Kidney capillary endothelial cell (primary cell): ENCODE measurements around the gene MAN2A2.
"Not testable (repeated sequence)": the region's sequence is repeated elsewhere in the genome, so short reads cannot be mapped to it uniquely, and the experiment has no call there.

ENCODE experiments used
- DNase-seq: peaks from one replicate; pipeline ENCODE4 v3.0.0-alpha.2; 2018; ENCODE audit warnings: low spot score

MAN2A2 gene

DNA sequence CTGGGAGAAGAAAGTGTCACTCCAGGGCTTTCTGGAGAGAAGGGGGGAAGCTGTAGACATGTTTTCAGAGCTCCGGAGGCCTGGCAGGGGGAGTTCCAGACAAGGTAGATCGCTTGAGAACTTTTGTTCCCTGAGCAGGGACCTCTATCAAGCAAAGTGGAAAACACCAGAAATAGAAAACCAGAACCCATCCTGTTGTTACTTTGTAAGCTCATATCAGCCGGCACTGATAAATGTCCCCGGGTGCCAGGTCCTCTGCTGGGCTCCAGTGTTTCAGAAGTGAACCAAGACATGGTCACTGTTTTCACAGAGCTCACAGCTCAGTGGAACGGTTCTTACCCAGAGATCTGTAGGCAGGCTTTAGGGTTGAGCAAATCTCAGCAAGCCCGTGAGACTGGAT lies 15.7 kb downstream of the MAN2A2 start:
- DNase-seq, result no peak

DNA sequence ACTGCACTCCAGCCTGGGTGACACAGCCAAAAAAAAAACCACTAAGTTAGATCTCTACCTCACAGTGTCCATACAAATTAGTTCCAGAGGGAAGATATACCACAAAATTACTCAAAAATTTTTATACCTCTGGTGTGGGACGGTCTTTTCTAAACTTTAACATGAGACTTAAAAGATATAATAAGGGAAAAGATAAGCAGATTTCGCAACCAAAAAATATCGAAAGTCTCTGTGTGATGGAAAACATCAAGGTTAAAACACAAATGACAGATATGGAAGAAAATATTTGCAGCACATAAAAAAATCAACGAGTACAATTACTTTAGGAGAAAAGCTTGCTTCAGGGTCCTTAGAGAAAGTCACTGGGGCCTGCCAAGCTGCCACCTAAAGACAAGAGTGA lies 18.8 kb downstream of the MAN2A2 start:
- DNase-seq, result no peak

DNA sequence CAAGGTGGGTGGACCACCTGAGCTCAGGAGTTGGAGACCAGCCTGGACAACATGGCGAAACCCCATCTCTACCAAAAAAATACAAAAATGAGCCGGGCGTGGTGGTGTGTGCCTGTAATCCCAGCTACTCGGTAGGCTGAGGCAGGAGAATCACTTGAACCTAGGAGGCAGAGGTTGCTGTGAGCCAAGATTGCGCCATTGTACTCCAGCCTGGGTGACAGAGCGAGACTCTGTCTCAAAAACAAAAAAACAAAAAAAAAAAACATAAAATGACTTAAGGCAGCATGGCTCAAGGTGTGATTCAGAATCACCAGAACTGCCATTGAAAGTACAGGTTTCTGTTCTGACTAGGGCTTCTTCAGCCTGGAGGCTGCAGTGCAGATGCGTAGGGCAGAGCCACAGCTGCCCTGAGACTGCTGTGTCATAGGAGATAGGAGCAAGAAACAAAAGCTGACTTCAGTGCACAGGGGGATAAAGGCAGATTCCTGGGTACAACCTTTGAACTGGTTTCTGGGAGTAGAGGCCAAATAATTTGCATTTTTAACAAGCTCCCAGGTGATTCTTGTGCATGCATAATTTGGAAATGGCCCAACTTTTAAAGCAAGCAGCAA lies 19.7 kb downstream of the MAN2A2 start:
- not testable (repeated sequence) for DNase-seq

DNA sequence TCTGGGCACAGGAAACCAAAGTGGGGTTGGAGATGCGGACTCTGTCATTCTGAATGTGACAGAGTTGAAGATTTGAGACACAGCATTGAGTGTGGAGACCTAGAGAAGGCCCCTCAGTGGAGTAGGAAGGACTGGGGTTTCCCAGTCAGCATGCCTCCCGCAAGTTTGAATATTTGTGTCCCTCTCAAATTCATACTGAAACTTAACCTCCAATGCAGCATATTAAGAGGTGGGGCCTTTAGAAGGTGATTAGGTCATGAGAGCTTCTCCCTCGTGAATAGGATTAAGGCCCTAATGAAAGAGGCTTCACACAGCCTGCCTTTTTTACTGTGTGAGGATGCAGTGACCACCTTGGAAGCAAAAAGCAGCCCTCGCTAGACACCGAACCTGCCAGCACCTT lies 21.3 kb downstream of the MAN2A2 start:
- DNase-seq, result no peak

DNA sequence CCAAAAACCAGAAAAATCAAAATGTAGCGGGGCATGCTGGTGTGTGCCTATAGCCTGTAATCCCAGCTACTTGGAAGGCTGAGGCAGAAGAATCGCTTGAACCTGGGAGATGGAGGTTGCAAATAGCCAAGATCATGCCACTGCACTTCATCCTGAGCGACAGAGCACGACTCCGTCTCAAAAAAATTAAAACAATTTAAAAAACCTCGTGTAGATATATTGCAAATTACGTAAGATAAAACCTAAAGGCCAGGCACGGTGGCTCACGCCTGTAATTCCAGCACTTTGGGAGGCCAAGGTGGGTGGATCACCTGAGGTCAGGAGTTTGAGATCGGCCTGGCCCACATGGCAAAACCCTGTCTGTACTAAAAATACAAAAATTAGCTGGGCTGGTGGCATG lies 23.7 kb downstream of the MAN2A2 start:
- DNase-seq, result not testable (repeated sequence)

DNA sequence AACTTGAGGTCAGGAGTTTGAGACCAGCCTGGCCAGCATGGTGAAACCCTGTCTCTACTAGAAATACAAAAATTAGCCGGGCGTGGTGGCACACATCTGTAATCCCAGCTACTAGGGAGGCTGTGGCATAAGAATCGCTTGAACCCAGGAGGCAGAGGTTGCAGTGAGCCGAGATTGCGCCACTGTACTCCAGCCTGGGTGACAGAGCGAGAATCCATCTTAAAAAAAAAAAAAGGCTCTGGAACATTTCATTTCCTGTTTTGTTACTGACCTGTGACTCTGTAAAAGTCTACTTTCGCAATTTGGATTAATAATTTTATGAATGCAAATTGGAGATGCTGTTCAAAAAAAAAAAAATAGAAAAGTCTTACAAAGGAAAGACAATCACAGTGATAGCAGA lies 25.0 kb downstream of the MAN2A2 start:
- not testable (repeated sequence) for DNase-seq

DNA sequence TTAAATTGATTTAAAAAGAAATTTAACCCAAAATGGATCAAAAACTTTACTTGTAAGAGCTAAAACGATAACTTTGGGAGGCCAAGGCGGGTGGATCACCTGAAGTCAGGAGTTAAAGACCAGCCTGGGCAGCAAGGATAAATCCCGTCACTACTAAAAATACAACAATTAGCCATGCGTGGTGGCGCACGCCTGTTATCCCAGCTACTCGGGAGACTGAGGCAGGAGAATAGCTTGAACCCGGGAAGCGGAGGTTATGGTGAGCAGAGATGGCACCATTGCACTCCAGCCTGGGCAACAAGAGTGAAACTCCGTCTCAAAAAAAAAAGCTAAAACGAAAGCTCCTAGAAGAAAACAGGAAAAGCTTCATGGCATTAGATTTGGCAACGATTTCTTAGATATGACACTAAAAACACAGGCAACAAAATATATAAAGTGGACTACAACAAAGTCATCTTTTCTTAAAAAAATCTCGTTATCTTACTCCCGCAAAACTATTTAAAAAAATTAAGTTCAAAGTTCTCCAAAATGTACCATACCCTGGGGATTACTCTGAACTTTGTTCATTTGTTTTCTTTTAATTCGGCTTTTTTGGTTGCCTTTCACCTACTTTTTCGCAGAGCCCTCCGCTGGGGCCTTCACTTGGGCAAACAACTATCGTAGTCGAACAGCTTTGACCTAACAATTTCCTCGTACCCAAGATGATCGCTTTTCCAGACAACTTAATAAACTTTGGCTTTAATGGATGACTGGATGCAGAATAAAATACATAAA lies 26.3 kb downstream of the MAN2A2 start:
- DNase-seq, result no peak

DNA sequence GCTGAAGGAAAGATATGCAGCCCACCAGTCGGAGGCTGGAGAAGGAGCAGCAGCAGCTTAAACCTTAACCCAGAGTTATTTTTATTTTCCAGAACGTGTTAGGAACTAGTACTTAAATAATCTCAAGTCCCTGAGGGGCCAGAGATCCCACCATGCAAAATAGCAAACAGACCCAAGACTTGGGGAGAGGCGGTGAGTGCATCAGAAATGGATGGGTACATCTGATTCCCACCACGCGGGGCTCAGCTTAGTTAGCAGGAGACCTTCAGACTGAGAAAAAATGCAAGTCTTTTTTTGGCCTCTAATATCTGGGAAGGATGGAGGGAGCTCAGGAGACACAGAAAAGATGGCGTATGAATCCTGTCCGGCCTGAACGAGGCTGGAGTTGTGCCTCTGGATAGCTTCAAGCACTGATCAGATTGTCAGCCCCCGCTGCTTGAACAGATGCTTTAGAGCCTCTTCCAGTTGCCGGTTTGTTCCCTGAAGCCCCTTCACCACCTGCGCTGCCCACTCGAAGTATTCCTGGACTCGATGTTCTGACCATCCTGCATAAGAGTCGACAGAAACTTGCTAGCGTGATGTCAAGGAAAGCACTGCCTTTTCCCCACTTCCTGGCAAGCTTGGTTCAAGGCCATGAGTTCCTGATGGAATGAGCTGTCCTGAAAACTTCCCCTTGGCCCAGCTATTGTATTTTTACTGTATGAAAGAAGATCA lies 27.9 kb downstream of the MAN2A2 start:
- DNase-seq, result no peak

DNA sequence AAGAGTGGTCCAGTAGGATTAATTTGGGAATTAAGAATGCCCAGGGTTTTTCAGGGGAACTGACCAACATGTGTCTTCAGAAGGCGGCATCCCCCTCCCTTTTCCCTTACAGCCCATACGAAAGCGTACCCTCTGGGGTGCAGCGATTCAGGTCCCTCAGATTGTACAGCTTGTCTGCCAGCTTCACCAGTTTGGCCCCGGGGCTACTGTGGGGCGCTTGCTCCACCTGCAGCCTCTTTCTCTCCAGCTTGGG lies 28.4 kb downstream of the MAN2A2 start:
- no peak for DNase-seq

DNA sequence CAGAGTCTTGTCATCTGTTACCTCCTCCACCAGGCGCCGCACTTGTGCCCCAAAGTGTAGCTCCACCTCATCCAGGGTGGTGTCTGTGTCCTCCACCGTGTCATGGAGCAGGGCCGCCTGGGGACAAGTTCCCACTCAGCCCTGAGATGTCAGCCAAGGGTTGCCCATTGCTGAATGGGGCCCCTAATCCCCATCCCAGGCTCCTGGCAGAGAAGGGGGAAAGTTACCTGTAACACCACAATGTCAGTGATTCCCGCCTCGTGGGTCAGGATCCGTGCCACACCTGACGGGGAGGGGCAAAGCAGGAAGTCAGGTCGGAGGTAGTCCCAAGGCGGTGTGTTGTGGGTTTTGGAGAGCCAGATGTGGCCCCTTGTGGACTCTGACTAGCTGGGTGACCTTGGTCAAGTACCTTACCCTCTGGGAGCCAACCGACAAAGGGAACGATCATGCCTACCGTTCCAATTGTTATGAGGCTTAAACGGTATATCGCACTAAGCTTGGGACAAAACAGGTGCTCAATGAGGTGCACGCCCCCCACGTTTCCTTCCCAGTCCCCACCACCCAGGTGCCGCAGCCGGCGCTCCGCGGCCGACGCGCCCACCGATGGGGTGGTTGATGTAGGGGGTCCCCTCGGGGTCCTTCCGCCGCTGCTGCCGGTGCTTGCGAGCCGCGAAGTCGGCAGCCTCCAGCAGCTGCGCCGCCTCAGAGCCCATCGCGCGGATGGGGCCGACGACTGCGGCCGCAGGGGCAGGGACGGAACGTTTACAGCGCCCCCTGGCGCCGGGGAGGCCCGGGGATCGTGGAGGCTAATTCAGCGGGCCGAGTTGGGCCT lies 28.9 kb downstream of the MAN2A2 start, which contains the start of gene HDDC3:
Gene HDDC3 (minus strand): TSS at position 722 of the 832 bp plus-strand sequence. CDS start 9 bp downstream, at position 713.
- DNase-seq, result peak; percentile 86

DNA sequence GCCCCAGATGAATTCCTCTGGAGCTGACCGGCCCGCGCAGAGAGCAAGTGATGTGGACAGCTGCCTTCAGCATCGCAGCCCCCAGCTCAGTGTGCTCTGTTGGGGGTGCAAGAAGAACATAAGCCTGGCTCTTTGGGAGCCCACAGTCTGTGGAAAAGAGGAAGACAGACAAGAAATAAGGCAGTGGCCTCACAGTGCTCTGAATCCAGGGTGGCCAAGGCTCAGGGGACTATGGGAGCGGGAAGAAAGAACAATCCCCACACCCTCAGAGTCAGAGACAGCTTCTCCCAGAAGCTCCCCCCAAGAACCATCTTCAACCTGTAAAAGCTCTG lies 29.5 kb downstream of the MAN2A2 start:
- no peak for DNase-seq

DNA sequence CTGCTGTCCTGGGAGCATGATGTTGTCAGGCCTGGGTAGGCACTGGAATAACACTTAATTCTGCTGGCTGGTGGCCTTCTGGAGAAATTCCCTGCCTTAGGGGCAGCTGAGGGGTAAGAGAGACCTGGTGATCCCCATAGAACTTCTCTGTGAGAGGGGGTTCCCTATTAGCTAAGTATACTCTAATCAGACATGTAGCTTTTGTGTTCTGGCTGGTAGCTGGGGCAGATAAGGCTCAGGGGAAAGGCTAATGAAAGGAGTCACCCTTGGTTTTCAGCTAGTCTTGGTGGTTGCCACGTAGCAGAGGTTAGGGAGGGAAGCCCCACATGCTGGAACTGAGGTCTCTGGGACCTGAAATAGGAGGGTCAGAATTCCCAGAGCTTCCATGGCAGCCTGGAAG lies 30.2 kb downstream of the MAN2A2 start:
- DNase-seq, result no peak

DNA sequence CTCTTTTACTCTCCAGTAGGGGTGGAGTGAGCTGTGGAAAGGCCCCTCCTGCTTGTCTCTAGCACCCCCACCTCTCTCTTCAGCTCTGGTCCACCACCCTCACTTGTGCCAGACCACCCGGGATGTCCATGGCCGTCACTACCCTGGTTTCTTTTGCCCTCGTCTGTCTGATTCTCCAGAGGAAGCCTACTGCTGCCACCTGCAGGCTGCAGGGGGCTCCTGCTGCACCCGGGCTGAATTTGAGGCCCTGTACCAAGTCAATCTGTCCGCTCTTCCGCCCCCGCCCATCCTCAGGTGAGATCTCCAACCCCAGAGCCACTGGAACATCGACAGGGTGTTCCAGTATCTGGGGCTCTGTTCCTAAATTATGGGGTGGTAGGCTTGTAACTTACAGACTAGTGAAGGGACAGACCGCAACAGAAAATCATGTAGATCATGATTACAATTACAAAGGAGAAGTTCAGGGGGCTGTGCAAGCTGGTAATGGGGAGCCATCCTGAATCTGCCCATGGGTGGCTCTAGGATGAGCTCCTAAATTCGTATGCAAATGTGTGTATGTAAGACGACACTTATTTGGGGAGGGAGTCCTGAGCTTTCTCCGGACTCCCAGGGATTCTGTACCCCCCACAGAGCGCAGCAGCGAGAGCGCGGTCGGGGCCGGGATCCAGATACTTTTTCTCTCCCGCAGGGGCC lies 31.3 kb downstream of the MAN2A2 start:
- peak; percentile 87 for DNase-seq

DNA sequence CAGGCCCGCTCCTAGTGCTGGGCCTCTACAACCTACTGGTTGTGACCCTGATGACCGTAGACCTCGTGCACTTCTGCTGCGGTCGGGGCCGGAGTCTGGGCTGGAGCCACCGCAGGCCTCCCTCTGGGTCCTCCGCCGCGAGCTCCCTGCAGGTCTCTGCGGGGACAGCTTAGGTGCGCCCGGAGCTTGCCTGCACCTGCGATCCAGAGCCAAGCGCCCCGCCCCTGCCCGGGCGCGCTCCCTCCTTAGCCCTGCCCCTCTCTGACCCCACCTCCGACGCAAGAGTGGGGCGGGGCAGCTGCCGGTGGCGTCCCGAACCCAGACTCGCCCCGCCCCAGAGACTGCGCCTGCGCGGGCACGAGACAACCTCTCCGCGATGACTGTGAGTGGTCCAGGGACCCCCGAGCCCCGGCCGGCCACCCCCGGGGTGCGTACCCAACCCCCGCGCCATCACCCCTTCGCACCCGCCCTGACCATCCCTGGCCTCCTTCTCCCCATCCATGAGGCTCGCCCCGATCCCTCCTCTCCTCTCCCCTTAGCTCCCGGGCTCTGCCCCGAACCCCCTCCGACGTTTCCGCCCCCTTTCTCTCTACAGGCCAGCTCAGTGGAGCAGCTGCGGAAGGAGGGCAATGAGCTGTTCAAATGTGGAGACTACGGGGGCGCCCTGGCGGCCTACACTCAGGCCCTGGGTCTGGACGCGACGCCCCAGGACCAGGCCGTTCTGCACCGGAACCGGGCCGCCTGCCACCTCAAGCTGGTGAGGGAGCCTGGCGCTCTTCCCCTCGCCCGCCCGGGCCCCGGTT lies 32.0 kb downstream of the MAN2A2 start, which contains the start of gene UNC45A:
Gene UNC45A (plus strand): TSS at position 337 of the 803 bp plus-strand sequence. CDS start 40 bp downstream, at position 377.
- DNase-seq, result peak; percentile 88

DNA sequence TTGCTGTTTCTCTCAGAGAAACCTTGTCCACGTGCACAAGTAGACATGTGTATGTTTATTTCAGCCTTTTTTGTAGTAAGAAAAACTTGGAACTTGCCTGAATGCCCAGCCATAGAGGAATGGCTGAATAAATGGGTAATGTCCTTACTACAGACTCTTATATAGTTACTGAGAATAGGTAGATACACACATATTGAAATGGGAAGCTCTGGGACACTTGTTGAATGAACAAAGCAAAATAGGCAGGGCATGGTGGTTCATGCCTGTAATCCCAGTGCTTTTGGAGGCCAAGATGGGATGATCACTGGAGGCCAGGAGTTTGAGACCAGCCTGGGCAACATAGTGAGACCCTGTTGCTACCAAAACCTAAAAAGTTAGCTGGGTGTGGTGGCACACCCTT lies 33.7 kb downstream of the MAN2A2 start:
- DNase-seq, result no peak

DNA sequence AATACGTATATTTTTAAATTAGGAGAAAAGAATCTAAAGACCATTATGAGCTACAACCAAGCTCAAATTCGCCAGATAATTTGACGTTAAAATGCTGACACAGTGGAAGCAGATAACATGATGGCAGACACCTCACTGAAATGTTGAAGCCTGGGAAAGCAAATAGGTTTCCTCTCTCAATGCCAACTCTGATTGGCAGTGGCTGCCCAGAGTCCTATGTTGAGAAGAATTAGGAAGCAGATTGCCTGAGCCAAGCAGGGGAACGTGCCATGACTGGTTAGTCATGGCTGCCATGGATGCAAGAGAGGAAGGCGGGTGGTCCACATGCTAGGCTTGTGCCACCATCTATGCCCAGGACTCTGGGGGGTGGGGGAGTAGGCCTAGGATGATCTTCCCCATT lies 35.2 kb downstream of the MAN2A2 start:
- DNase-seq, result no peak

DNA sequence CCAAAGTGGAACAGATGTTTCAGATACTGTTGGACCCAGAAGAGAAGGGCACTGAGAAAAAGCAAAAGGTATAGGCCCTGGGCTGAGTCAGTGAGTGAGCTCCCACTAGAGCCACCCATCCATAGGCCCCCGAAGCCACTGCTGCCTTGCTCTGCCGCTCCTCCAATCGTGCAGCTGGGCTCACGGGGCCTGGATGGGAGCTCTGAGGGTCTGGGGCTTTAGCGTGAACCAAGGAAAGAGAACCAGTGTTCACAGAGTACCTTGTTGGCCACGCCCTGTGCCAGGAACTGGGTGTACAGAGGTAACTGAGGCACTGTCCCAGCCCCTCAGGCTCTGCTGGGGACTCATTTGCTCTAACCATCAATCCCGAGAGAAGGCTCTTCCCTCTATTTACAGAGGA lies 36.7 kb downstream of the MAN2A2 start:
- DNase-seq, result no peak

DNA sequence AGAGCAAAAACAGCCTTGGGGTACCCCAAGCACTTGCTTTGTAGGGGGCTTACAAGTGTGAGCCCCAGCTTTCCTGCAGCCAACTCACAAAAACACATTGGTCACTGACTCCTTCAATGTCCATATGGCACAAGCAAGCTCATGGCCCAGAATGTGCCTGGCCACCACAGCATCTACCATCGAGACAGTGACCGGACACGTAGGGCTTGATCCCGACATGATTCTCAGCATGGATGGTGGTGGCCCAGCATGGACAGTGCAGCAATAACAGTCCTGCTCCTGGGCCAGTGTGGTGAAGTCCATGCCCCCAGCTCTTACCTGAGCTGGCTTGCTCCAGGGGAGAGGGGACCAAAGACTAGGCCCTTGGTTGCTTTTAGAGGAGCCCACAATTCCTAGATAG lies 37.9 kb downstream of the MAN2A2 start:
- no peak for DNase-seq

DNA sequence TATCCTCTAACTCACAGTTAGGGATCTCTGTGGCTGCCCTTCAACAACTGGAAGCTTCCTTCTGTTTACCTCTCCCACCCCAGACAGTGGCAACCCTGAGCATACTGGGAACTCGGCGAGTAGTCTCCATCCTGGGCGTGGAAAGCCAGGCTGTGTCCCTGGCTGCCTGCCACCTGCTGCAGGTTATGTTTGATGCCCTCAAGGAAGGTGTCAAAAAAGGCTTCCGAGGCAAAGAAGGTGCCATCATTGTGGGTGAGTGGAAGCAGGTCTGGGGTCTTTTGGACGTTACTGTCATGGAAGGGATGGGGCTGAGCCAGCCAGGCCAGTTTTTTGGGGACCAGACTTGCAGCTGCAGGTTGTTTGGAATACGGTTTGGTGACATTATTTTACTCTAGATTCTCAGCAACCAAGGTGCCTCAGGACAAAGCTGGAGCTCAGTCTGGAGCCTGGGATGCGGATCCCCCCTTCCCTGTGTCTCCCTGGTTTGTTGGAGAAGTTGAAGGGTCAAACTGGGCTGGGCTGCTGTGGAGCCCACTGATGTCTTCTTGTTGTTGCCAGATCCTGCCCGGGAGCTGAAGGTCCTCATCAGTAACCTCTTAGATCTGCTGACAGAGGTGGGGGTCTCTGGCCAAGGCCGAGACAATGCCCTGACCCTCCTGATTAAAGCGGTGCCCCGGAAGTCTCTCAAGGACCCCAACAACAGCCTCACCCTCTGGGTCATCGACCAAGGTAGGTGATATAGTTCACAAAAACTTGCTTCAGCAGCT lies 39.4 kb downstream of the MAN2A2 start:
- no peak for DNase-seq

DNA sequence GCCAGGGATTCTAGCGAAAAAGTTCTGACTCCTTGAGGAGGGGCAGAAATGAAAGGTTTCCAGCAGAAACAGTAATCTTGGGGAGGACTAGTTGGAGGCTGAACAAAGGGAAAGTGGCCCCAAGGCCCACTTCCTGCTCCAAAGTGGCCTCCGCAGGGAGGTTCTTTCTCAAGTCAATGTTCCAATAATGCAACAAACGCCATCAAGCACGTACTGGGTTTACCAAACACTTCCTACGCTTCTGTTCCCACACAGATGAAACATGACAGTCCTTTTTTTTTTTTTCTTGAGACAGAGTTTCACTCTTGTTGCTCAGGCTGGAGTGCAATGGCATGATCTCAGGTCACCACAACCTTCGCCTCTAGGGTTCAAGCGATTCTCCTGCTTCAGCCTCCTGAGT lies 42.0 kb downstream of the MAN2A2 start:
- no peak for DNase-seq
